IMR-90 (cell line): Measurements from ENCODE around the gene CCDC74A. TPM values are rescaled to one million over a fixed set of nuclear protein-coding genes. Genes with fewer than 3 reads are reported as not detected.
"Not testable (repeated sequence)": the region's sequence is repeated elsewhere in the genome, so short reads cannot be mapped to it uniquely, and the experiment has no call there.

ENCODE experiments used
- ATAC-seq: fragments of 200-7000 bp; cut with Tn5 transposase; 2 replicates; pipeline ENCODE4 v1.9.1; 2020; ENCODE audit warnings: low read depth, mild to moderate bottlenecking, moderate library complexity
- BruUV-seq: library from RNA; stranded (reverse); fragments of 400-500 nt; replicated peaks from 2 replicates; lab custom pipeline; 2021; lab: Mats Ljungman, UMichigan
- CTCF ChIA-PET: fragments of 300-600 bp; formaldehyde crosslinking; extraction: SDS; loops from one replicate; lab custom pipeline; 2021; ENCODE audit warnings: antibody characterized with exemption; lab: Yijun Ruan, JAX
- POLR2A ChIA-PET: fragments of 300-600 bp; sonication (Branson Sonifier 250); formaldehyde crosslinking; loops from one replicate; lab custom pipeline; 2022; ENCODE audit warnings: antibody characterized with exemption; ENCODE audit not compliant: unreplicated experiment; lab: Charles Lee
- DNase-seq: peaks from one replicate; pipeline ENCODE4 v3.0.0; 2013
- H2AFZ ChIP-seq: replicated peaks from 2 replicates; pipeline ENCODE3; 2013; ENCODE audit warnings: low read length, mild to moderate bottlenecking; ENCODE audit not compliant: poor library complexity
- H2AK5ac ChIP-seq: 2 replicates; pipeline ENCODE4 v1.6.1; 2013; ENCODE audit warnings: low read depth, low read length, inconsistent platforms
- H2AK9ac ChIP-seq: replicated peaks from 2 replicates; pipeline ENCODE3; 2013; ENCODE audit warnings: mild to moderate bottlenecking, low read depth, low read length, moderate library complexity; ENCODE audit not compliant: poor library complexity
- H2BK120ac ChIP-seq: 2 replicates; pipeline ENCODE4 v1.6.1; 2013; ENCODE audit warnings: low read depth, low read length, inconsistent platforms
- H2BK15ac ChIP-seq: 3 replicates; pipeline ENCODE4 v1.6.1; 2013; ENCODE audit warnings: low read depth, low read length, inconsistent platforms
- H2BK20ac ChIP-seq: 2 replicates; pipeline ENCODE4 v1.6.1; 2013; ENCODE audit warnings: low read depth, mild to moderate bottlenecking, inconsistent platforms, low read length, moderate library complexity
- H2BK5ac ChIP-seq: 2 replicates; pipeline ENCODE4 v1.6.1; 2013; ENCODE audit warnings: mild to moderate bottlenecking, low read depth, low read length, inconsistent platforms; ENCODE audit not compliant: poor library complexity, severe bottlenecking
- H3K14ac ChIP-seq: replicated peaks from 2 replicates; pipeline ENCODE4 v1.6.1; 2013; ENCODE audit warnings: low read depth, low read length, inconsistent platforms
- H3K18ac ChIP-seq: 2 replicates; pipeline ENCODE4 v1.6.1; 2013; ENCODE audit warnings: low read depth, low read length, control low read depth
- H3K23ac ChIP-seq: 2 replicates; pipeline ENCODE4 v1.6.1; 2013; ENCODE audit warnings: low read depth, low read length, inconsistent platforms
- H3K27ac ChIP-seq: 2 replicates; pipeline ENCODE4 v1.5.1; 2013; ENCODE audit warnings: mild to moderate bottlenecking, control low read depth, low read length; ENCODE audit not compliant: insufficient read depth
- H3K27me3 ChIP-seq: 2 replicates; pipeline ENCODE4 v1.6.1; 2013; ENCODE audit warnings: low read length; ENCODE audit not compliant: control insufficient read depth, insufficient read depth
- H3K36me3 ChIP-seq: 2 replicates; pipeline ENCODE4 v1.6.1; 2013; ENCODE audit warnings: low read length, mixed read lengths; ENCODE audit not compliant: control insufficient read depth, insufficient read depth
- H3K4ac ChIP-seq: 2 replicates; pipeline ENCODE4 v1.6.1; 2013; ENCODE audit warnings: low read depth, low read length, inconsistent platforms
- H3K4me1 ChIP-seq: 2 replicates; pipeline ENCODE4 v1.6.1; 2013; ENCODE audit warnings: low read length, mixed read lengths; ENCODE audit not compliant: control insufficient read depth, insufficient read depth
- H3K4me2 ChIP-seq: 2 replicates; pipeline ENCODE4 v1.6.1; 2013; ENCODE audit warnings: low read depth, mild to moderate bottlenecking, control low read depth, low read length, moderate library complexity
- H3K4me3 ChIP-seq: 2 replicates; pipeline ENCODE4 v1.5.1; 2013; ENCODE audit warnings: low read depth, mild to moderate bottlenecking, control low read depth, low read length, moderate library complexity; ENCODE audit not compliant: insufficient read depth
- H3K56ac ChIP-seq: 2 replicates; pipeline ENCODE4 v1.6.1; 2013; ENCODE audit warnings: low read length, inconsistent platforms; ENCODE audit not compliant: insufficient read depth; ENCODE audit errors: extremely low read depth
- H3K79me1 ChIP-seq, 2 experiments: 2 replicates each; pipeline ENCODE4 v1.6.1; 2013; ENCODE audit warnings: low read length in 2 of 2, inconsistent platforms in 1 of 2, low read depth in 1 of 2
- H3K9ac ChIP-seq: 2 replicates; pipeline ENCODE4 v1.6.1; 2013; ENCODE audit warnings: low read depth, low read length, control low read depth
- H3K9me1 ChIP-seq: 2 replicates; pipeline ENCODE4 v1.6.1; 2013; ENCODE audit warnings: low read length, inconsistent platforms; ENCODE audit not compliant: insufficient read depth
- H3K9me3 ChIP-seq: 2 replicates; pipeline ENCODE4 v1.6.1; 2013; ENCODE audit warnings: low read length; ENCODE audit not compliant: control insufficient read depth, insufficient read depth
- H4K20me1 ChIP-seq: 2 replicates; pipeline ENCODE4 v1.6.1; 2013; ENCODE audit warnings: low read length, inconsistent platforms; ENCODE audit not compliant: insufficient read depth
- H4K5ac ChIP-seq: 2 replicates; pipeline ENCODE4 v1.6.1; 2013; ENCODE audit warnings: mild to moderate bottlenecking, low read depth, low read length, control low read depth
- H4K8ac ChIP-seq, 2 experiments: 2 replicates each; pipeline ENCODE4 v1.6.1; 2013; ENCODE audit warnings: low read depth in 2 of 2, low read length in 2 of 2, control low read depth in 1 of 2, inconsistent platforms in 1 of 2
- H4K91ac ChIP-seq: 2 replicates; pipeline ENCODE4 v1.6.1; 2013; ENCODE audit warnings: low read depth, low read length, inconsistent platforms; ENCODE audit not compliant: insufficient read depth
- WGBS, 2 experiments: methylation state at CpG; one replicate each; pipeline versions ENCODE4 v1.1.5 to v1.1.7; 2013; ENCODE audit warnings: missing lambda C conversion rate in 2 of 2; ENCODE audit not compliant: insufficient read length in 1 of 2; ENCODE audit errors: extremely low coverage in 2 of 2; 5-methylcytosine and 5-hydroxymethylcytosine counted together
- dilution Hi-C: fragments of 300-500 bp; cut with HindIII; formaldehyde crosslinking; loops from one replicate; pipeline ENCODE4 v1.14.3; 2018; ENCODE audit warnings: low sequenced_read_pairs; ENCODE audit not compliant: unreplicated experiment
- in situ Hi-C: fragments of 300-500 bp; cut with MboI; formaldehyde crosslinking; loops from 3 replicates; pipeline ENCODE4 v1.14.3; 2019; ENCODE audit warnings: low sequenced_read_pairs, inconsistent platforms, mixed read lengths
- intact Hi-C: fragments of 100-400 bp; cut with micrococcal nuclease; formaldehyde crosslinking; loops from 2 replicates; pipeline ENCODE4 v1.10.0; 2022
- polyA plus RNA-seq, 3 experiments: library from polyadenylated mRNA; depleted of rRNA; stranded (reverse); fragments of >200 nt; gene quantifications; 2 replicates each; pipeline ENCODE4 v1.2.3, GENCODE V29; 2012; ENCODE audit warnings: low replicate concordance in 1 of 3
- total RNA-seq: library from RNA; depleted of rRNA; stranded (reverse); fragments of >200 nt; gene quantifications from 2 replicates; pipeline ENCODE4 v1.2.3, GENCODE V29; 2012

Gene CCDC74A
- total and polyA plus RNA-seq, 2 of the 4 experiments (the other 2 are of a cell fraction): 3.8 to 11.9 TPM

- H2BK5ac ChIP-seq, in situ Hi-C loops, H2AK9ac ChIP-seq, BruUV-seq, H4K5ac ChIP-seq, H3K14ac ChIP-seq, H3K9me3 ChIP-seq, H4K91ac ChIP-seq, H2BK20ac ChIP-seq, H3K18ac ChIP-seq, H3K9ac ChIP-seq, POLR2A ChIA-PET, H3K27me3 ChIP-seq, H3K79me1 ChIP-seq, ATAC-seq, H3K56ac ChIP-seq, H3K4me3 ChIP-seq, H3K9me1 ChIP-seq, H2AFZ ChIP-seq, H3K4ac ChIP-seq, H4K8ac ChIP-seq, H2BK120ac ChIP-seq, H4K20me1 ChIP-seq, H3K23ac ChIP-seq, H2AK5ac ChIP-seq, DNase-seq, H3K4me1 ChIP-seq, H3K27ac ChIP-seq, H3K36me3 ChIP-seq, H2BK15ac ChIP-seq, dilution Hi-C loops, intact Hi-C loops, CTCF ChIA-PET, H3K4me2 ChIP-seq: not testable (repeated sequence)
- WGBS, 2 experiments: 100% methylated on average over 1 of the region's 26 CpGs; no CpG with 5 or more reads in 1 of the 2 experiments
Observed at GRCh38 chr2:131544006-131544812, 16.5 kb downstream of the CCDC74A start.

DNA sequence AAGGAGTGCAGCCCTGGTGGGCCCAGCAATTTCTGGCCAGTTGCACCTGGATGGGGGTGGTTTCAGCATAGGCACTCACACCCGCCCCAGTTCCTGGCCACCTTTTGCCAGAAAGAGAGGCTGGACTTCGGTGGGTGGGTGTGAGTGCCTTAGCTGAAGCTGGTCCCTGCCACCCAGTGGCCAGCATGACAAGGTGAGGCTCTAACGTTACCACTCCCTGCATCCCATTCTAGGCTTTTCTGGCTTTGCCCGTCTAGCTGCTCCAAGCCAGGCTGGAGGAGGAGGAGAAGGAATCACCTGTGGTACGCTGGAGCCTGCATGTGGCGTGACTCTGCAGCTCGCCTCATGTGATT lies 17.1 kb downstream of the CCDC74A start:
- H4K8ac ChIP-seq, H4K91ac ChIP-seq, H2AFZ ChIP-seq, CTCF ChIA-PET, H3K4me3 ChIP-seq, H2BK20ac ChIP-seq, H3K9me1 ChIP-seq, H3K4me2 ChIP-seq, H3K4ac ChIP-seq, H2BK120ac ChIP-seq, H3K9ac ChIP-seq, intact Hi-C loops, H3K79me1 ChIP-seq, H3K36me3 ChIP-seq, H3K27ac ChIP-seq, H2AK5ac ChIP-seq, POLR2A ChIA-PET, H3K18ac ChIP-seq, H3K27me3 ChIP-seq, dilution Hi-C loops, H3K9me3 ChIP-seq, DNase-seq, H2AK9ac ChIP-seq, BruUV-seq, H2BK15ac ChIP-seq, H3K56ac ChIP-seq, H2BK5ac ChIP-seq, H4K5ac ChIP-seq, H4K20me1 ChIP-seq, in situ Hi-C loops, H3K23ac ChIP-seq, ATAC-seq, H3K14ac ChIP-seq, H3K4me1 ChIP-seq: not testable (repeated sequence)
- 80% methylated on average over 1 of the region's 7 CpGs; no CpG with 5 or more reads in 1 of the 2 experiments for WGBS, 2 experiments
